ENCODE data around the gene ME2.
"Not testable (repeated sequence)": the region's sequence is repeated elsewhere in the genome, so short reads cannot be mapped to it uniquely, and the experiment has no call there.

The ME2 gene

DNA sequence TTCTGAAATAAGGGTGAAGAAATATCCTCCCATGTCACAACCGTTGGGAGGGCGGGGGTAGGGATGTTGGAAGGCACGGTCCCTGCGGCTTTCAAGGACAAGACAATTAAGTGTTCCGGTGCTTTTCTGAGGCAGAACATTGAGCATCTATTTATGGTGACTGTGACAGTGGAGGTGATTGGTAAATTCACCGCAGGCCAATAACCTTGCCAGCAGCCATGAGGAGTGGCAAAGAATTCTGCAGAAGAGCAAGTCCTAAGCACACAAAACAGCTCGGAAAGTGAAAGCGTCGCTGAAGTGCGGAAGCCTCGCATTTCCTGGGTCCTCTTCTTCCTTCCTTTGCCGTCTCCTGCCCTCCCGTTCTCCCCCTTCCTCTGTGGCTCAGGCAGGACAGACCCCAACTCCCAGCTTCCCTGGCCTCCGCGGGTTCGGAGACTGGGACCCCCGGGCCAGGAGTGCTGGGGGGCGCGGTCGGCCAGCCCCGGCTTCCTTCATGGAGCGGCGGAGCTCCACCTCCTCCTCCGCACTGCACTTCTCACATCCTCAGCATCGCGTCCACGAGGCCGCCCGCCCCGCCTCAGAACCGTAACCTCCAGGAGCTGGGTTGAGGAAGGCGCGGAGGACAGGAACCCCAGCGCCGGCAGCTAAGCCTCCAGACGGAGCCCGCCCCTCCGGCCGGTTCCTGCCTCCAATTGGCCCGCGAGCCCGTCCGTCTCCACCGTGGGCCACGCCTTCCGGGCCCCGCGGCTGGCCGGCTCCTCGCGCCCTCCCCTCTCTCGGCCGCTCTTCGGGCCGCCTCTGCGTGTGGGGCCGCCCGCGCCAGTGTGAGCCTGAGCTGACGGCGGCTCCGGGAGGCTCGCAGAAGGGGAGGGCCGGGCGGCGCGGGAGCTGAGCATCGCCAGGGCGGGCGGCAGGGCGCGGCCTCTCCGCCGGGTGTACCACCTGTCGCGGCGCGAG, at the start of gene ME2:
Gene ME2 (plus strand): TSS at position 774 of the 957 bp plus-strand sequence. CDS start 16,703 bp downstream, outside the sequence.
- in situ Hi-C loops (cut with HindIII; ENCODE audit: low sequenced_read_pairs), result no loop called here

DNA sequence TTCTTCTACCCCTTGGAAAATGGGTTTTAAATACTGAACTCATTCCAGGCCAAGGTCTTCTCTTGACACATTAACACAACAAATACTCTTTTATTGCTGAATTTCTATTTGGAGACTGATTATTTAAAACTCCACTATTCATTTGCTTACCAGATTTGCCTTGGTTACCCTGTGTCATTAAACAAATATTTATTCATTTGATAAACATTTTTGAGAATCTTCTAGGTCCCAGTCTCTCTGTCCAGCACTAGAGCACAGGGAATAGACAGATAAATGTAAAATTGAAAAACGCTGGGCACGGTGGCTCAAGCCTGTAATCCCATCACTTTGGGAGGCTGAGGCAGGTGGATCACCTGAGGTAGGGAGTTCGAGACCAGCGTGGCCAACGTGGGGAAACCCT, 49.3 kb upstream of the ME2 start:
- in situ Hi-C loops (cut with HindIII; ENCODE audit: low sequenced_read_pairs), result loop anchor here (10.0 to 25.0 kb wide), 2 partner anchors 208 to 255 kb away; partner anchors contain the start of gene SMAD4

DNA sequence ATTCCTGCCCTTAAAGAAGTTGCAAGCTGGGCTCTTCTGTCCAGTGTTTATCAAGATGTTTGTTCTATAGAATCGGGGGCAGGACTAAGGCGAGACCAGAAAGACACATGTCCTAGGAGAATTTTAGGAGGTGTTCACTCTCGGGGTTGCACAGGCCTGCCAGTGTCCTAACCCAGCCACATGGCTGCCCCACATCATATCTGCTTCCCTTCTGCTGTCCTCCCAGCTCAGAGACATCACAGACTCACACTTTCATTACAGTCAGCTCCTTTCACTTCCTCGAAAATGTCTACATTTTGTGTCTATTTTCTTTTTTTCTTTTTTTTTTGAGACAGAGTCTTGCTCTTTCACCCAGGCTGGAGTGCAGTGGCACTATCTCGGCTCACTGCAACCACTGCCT, 48.4 kb upstream of the ME2 start:
- in situ Hi-C loops (cut with HindIII; ENCODE audit: low sequenced_read_pairs), result loop anchor here (10.0 to 25.0 kb wide), 2 partner anchors 207 to 254 kb away; partner anchors contain the start of gene SMAD4

DNA sequence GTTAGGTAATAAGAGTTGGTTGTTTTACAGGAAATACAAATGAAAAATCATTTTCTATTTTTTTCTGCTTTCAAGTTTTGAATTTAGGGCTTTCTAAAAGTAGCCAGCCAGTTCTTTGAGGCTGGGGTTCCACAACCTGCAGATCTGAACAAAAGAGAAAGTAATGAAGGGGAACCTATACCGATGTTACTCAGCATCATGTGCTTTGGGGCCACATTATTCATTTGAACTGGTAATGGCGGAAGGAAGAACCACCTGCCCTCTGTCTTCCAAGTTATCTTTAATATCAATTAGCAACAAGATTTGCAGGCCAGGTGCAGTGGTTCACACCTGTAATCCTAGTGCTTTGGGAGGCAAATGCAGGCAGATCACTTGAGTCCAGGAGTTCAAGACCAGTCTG, 46.2 kb upstream of the ME2 start:
- in situ Hi-C loops (cut with HindIII; ENCODE audit: low sequenced_read_pairs), result loop anchor here (10.0 to 25.0 kb wide), 2 partner anchors 205 to 252 kb away; partner anchors contain the start of gene SMAD4

- in situ Hi-C loops (cut with HindIII; ENCODE audit: low sequenced_read_pairs), result loop anchor here (10.0 to 25.0 kb wide), 2 partner anchors 204 to 251 kb away; partner anchors contain the start of gene SMAD4
Measured at GRCh38 chr18:50833496-50833895, 45.4 kb upstream of the ME2 start.

- in situ Hi-C loops (cut with HindIII; ENCODE audit: low sequenced_read_pairs), result loop anchor here (10.0 to 25.0 kb wide), 2 partner anchors 201 to 248 kb away; partner anchors contain the start of gene SMAD4
Measured at GRCh38 chr18:50836521-50836957, 42.4 kb upstream of the ME2 start.

GRCh38 chr18:50839341-50839740, 39.6 kb upstream of the ME2 start:
- in situ Hi-C loops (cut with HindIII; ENCODE audit: low sequenced_read_pairs), result loop anchor here (10.0 to 25.0 kb wide), 2 partner anchors 198 to 245 kb away; partner anchors contain the start of gene SMAD4

DNA sequence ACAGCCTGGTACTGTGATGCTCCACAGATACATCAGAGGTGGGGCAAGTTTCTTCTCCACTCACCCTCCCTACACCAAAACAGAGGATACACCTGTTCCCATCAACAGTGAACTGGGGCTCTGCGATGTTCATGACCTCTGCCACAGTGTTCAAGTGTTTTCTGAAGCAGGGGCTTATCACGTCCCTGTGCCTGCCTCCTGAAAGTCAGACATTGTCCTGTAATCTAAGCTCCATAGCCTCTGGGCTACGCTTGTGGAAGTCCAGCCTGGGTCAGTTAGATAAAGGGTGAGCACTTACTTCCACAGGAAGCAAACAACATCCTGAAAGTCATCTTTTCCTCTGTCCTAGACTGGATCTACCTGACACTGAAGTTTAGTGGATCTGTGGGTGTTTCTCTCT, 38.9 kb upstream of the ME2 start:
- in situ Hi-C loops (cut with HindIII; ENCODE audit: low sequenced_read_pairs), result loop anchor here (10.0 to 25.0 kb wide), 2 partner anchors 197 to 245 kb away; partner anchors contain the start of gene SMAD4

DNA sequence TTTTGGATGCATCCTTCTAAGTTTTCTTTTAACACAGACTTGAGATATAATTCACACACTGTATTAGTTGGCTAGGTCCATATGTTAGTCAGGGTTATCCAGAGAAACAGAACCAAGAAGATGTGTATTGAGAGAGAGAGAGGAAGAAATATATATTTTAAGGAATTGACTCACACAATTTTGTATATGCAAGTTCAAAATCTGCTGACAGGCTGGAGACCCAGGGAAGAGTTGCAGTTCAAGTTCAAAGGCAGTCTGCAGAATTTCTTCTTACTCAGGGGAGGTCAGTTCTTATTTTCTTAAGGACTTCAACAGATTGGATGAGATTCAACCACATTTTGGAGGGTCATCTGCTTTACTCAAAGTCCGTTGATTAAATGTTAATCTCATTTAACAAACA, 36.1 kb upstream of the ME2 start:
- in situ Hi-C loops (cut with HindIII; ENCODE audit: low sequenced_read_pairs), result loop anchor here (25.0 kb wide), 1 partner anchor 194 kb away; the partner anchor contains the start of gene SMAD4

DNA sequence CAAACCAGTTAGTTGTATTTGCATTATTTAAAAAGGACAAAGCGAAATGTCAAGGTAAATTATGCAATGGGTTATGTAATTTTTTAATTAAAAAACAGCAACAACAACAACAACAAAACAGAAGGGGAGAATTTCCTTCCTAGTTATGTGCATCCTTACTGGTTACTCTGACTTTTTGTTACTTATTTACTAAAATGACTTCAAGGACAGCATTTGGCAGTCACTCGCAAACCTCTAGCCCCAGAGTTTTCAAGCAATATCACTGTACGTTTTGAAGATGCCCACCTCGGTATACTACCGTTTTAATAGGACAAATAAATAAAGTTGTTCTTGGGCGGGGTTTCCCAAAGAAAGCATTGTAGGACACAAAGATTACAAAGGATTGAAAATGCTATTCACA, 34.4 kb upstream of the ME2 start:
- in situ Hi-C loops (cut with HindIII; ENCODE audit: low sequenced_read_pairs), result loop anchor here (25.0 kb wide), 1 partner anchor 193 kb away; the partner anchor contains the start of gene SMAD4

DNA sequence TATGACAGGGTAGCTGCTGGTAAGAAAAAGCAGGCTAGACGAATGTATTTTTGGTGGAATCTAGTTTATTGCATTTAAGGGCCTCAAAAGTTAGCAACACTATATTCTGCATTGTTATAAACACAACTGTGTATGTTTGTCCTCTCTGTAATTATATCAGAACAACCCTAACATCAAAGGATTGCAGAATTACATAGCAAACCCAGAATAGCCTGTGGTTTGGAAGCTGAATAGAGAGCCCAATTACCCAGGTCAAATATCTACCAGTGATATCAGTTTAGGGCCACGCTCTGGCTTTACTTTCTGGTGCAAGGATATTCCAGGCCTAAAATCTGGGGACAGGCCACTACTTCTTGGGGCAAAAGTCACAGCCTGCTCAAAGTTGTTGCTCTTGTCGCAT, 34.0 kb upstream of the ME2 start:
- in situ Hi-C loops (cut with HindIII; ENCODE audit: low sequenced_read_pairs), result loop anchor here (25.0 kb wide), 1 partner anchor 192 kb away; the partner anchor contains the start of gene SMAD4

GRCh38 chr18:50847192-50847591, 31.7 kb upstream of the ME2 start:
- in situ Hi-C loops (cut with HindIII; ENCODE audit: low sequenced_read_pairs), result loop anchor here (25.0 kb wide), 1 partner anchor 190 kb away; the partner anchor contains the start of gene SMAD4

DNA sequence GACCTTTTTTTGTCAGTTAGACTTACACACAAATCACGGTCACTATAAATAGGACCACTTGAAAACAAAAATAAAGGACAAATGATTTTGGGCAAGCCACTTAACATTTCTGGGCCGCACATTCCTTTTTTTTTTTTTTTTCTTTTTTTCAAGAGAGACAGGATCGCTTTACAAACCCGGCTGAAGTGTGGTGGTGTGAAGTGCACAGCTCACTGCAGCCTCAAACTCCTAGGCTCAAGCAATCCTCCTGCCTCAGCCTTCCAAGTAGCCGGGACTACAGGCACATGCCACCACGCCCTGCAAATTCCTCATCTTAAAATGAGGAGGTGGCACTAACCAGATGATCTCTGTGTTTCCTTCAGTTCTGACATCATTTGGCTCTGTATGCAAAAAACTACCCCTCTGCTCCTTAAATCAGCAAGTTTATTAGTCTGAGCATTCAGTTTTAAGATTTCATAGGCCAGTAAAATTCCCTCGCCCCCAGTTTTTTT, 30.8 kb upstream of the ME2 start:
- in situ Hi-C loops (cut with HindIII; ENCODE audit: low sequenced_read_pairs), result loop anchor here (25.0 kb wide), 1 partner anchor 189 kb away; the partner anchor contains the start of gene SMAD4

DNA sequence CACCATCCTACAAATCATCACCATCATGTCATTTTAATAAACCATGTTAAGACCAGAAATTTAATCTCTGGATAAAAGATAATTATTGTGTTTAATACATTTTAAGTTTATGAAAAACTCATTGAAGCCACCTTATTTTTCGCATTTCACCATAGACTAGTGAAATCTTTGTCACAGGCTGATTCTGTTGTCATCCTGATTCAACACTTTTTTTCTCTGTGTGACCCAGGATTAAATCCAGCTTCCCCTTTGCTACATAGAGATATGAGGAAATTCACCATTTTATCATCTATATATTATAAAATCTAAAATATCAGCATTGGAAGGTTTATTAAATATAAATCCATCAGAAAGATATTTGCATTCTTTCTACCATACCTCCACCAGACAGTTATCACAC, 29.9 kb upstream of the ME2 start:
- in situ Hi-C loops (cut with HindIII; ENCODE audit: low sequenced_read_pairs), result loop anchor here (25.0 kb wide), 1 partner anchor 188 kb away; the partner anchor contains the start of gene SMAD4

- in situ Hi-C loops (cut with HindIII; ENCODE audit: low sequenced_read_pairs), result loop anchor here (25.0 kb wide), 1 partner anchor 188 kb away; the partner anchor contains the start of gene SMAD4
Measured at GRCh38 chr18:50849419-50849821, 29.5 kb upstream of the ME2 start.

DNA sequence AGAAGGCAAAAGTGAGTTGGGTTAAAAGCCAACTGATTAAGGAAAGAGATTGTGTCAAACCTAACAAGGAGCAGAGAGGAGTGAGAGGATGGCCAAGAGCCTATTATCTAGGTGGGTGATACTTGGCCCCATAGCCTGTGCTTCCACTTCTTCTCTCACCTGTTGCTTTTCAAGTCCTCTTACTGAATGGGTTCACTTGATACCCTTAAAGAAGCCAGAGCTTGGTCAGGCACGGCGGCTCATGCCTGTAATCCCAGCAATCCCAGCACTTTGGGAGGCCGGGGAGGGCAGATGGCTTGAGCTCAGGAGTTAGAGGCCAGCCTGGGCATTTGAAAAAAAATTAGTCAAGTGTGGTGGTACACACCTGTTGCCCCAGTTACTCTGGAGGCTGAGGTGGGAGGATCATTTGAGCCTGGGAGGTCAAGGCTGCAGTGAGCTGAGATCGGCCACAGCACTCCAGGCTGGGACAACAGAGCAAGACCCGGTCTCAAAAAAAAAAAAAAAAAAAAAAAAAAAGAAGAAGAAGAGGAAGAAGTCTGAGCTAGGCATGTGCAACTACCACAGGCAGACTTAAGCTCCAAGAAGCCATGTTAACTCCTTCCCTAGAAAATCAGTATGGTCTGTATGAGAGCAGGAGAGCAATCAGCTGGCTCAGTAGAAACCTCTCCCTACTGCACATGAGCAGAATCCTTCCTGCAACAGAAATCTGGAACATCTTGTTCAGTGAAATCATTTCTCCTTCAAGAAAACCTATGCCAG, 28.4 kb upstream of the ME2 start:
- in situ Hi-C loops (cut with HindIII; ENCODE audit: low sequenced_read_pairs), result no loop called here

DNA sequence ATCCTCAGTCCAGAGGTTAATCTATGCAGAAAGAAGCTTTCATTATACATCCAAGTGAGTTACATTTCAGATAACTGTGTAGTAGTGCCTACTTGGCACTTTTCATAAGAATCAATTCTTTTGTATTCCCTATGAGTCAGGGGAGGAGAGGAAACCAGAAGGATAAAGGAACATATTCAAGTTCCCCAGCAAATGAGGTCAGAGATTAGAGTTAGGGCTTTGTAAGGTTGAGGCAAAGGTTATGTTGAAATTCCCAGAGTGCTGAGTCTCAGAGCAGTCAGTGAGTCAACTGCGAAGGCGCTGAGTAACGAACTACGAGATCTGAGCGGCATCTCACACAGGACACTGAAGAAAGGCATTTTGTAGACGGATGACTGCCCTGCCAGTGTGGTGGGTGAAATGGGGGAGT, 25.1 kb upstream of the ME2 start:
- in situ Hi-C loops (cut with HindIII; ENCODE audit: low sequenced_read_pairs), result no loop called here

DNA sequence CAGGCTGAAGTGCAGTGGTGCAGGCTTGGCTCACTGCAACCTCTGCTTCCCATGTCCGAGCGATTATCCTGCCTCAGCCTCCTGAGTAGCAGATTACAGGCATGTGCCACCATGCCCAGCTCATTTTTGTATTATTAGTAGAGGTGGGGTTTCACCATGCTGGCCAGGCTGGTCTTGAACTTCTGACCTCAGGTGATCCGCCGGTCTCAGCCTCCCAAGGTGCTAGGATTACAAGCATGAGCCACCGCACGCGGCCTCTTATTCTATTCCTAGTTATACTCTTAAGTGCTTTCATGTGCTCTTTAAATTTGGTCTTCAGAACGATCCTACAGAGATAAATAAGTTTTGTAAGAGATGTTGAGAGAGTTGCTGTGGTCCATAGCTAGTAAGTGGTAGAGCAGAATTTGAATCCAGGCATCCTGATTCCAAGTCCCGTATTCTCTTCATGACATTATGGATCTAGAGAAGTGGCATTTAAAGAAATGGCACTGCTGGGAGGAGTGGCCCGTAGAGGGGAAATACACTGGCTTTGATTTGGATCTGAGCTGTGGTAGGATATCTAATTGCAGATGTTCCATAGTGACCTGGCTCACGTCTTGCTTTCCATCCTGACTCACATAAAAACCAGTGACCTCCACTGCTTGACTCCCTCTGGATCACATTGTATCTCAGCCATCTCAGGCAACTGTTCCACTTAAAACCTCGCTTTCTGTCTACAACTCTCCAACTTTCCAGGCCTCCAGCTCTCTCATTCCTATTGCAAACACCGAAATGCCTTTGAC, 22.8 kb upstream of the ME2 start:
- in situ Hi-C loops (cut with HindIII; ENCODE audit: low sequenced_read_pairs), result no loop called here

- in situ Hi-C loops (cut with HindIII; ENCODE audit: low sequenced_read_pairs), result not testable (repeated sequence)
Measured at GRCh38 chr18:50857166-50857565, 21.8 kb upstream of the ME2 start.

DNA sequence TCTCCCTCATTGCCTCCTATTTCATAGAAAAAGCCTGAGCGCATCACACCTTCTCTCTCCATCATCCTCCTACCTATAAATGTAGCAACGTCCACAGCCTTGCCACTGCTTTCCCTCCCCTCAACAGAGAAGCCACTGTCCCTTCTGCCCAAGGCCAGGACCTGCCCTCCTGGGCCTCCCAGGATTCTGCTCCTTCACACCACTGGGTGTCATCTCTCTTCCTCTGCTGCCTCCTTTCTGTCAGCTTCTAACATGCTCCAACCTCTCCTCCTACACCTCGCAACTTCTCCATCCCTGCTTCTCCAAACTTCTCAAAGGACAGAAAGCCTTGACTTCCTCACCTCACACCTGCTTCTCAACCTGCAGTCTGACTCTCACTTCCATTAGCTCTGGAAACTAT, 21.2 kb upstream of the ME2 start:
- in situ Hi-C loops (cut with HindIII; ENCODE audit: low sequenced_read_pairs), result no loop called here
